Hepatocyte (in vitro differentiated cells): ENCODE data around the gene BCL2L1. TPM values are rescaled to one million over a fixed set of nuclear protein-coding genes. Genes with fewer than 3 reads are reported as not detected.
"Not testable (repeated sequence)": the region's sequence is repeated elsewhere in the genome, so short reads cannot be mapped to it uniquely, and the experiment has no call there.

ENCODE experiments used
- DNase-seq: peaks from one replicate; pipeline ENCODE4 v3.0.0-alpha.2; 2016; ENCODE audit warnings: low spot score
- H2AFZ ChIP-seq: fragments of 200-600 bp; sonication (generic); 2 replicates; pipeline ENCODE4 v1.6.0; 2016; ENCODE audit warnings: antibody characterized with exemption, mild to moderate bottlenecking
- H3K27ac ChIP-seq: fragments of 200-600 bp; sonication (generic); 2 replicates; pipeline ENCODE4 v1.5.1; 2016; ENCODE audit warnings: mild to moderate bottlenecking
- H3K27me3 ChIP-seq: fragments of 200-600 bp; sonication (generic); 2 replicates; pipeline ENCODE4 v1.6.1; 2016
- H3K36me3 ChIP-seq: fragments of 200-600 bp; sonication (generic); replicated peaks from 2 replicates; pipeline ENCODE4 v1.5.1; 2016; ENCODE audit warnings: low read depth; ENCODE audit not compliant: insufficient read depth
- H3K4me1 ChIP-seq: fragments of 200-600 bp; sonication (generic); 2 replicates; pipeline ENCODE4 v1.5.1; 2016; ENCODE audit warnings: mild to moderate bottlenecking, moderate library complexity; ENCODE audit not compliant: insufficient read depth
- H3K4me2 ChIP-seq: fragments of 200-600 bp; sonication (generic); 2 replicates; pipeline ENCODE4 v1.6.0; 2016
- H3K4me3 ChIP-seq: fragments of 200-600 bp; sonication (generic); 2 replicates; pipeline ENCODE4 v1.5.1; 2016; ENCODE audit warnings: mild to moderate bottlenecking
- H3K79me2 ChIP-seq: fragments of 200-600 bp; sonication (generic); 2 replicates; pipeline ENCODE4 v1.6.0; 2017; ENCODE audit warnings: mild to moderate bottlenecking
- H3K9me2 ChIP-seq: fragments of 200-600 bp; sonication (generic); replicated peaks from 2 replicates; pipeline ENCODE4 v1.6.0; 2017; ENCODE audit warnings: mild to moderate bottlenecking; ENCODE audit not compliant: insufficient read depth
- H3K9me3 ChIP-seq: fragments of 200-600 bp; sonication (generic); 2 replicates; pipeline ENCODE4 v1.5.1; 2016; ENCODE audit warnings: low read depth, mild to moderate bottlenecking
- H4K20me1 ChIP-seq: fragments of 200-600 bp; sonication (generic); 2 replicates; pipeline ENCODE4 v1.6.0; 2016; ENCODE audit warnings: mild to moderate bottlenecking; ENCODE audit not compliant: insufficient read depth, poor library complexity, severe bottlenecking
- CTCF ChIP-seq: fragments of 200-600 bp; sonication (generic); IDR thresholded peaks from 2 replicates; pipeline ENCODE4 v1.5.1; 2016; ENCODE audit warnings: antibody characterized with exemption, mild to moderate bottlenecking; ENCODE audit not compliant: poor library complexity
- EZH2 ChIP-seq: fragments of 200-600 bp; sonication (generic); IDR thresholded peaks from 2 replicates; pipeline ENCODE4 v1.6.1; 2016; ENCODE audit warnings: antibody characterized with exemption, mild to moderate bottlenecking, borderline replicate concordance
- EZH2phosphoT487 ChIP-seq: fragments of 200-600 bp; sonication (generic); IDR thresholded peaks from one replicate; pipeline ENCODE4 v1.6.1; 2018; ENCODE audit warnings: antibody characterized with exemption, mild to moderate bottlenecking, low read depth, moderate library complexity; ENCODE audit not compliant: unreplicated experiment, severe bottlenecking
- WGBS: methylation state at CpG from one replicate; pipeline ENCODE4 v1.1.6; 2016; ENCODE audit warnings: low lambda C conversion rate; ENCODE audit errors: missing lambda C conversion rate; 5-methylcytosine and 5-hydroxymethylcytosine counted together
- polyA plus RNA-seq: library from polyadenylated mRNA; unstranded; fragments of >200 nt; fragmentation: Nextera tagmentation; extraction: Ambion mirVana; gene quantifications from 2 replicates; pipeline ENCODE4 v1.2.1, GENCODE V29; 2016
- total RNA-seq: library from RNA; depleted of rRNA; stranded (reverse); fragments of >200 nt; gene quantifications from 2 replicates; pipeline ENCODE4 v1.2.3, GENCODE V29; 2014

The BCL2L1 gene
- total and polyA plus RNA-seq, 2 experiments from 2014 or later = 104 to 139 TPM

- no peaks in the 10 kb centered on the region for H3K9me2 ChIP-seq
- H4K20me1 ChIP-seq = peaks cover 51% of the 10 kb centered on the region
- H3K79me2 ChIP-seq = peaks cover 94% of the 10 kb centered on the region
- no peaks in the 10 kb centered on the region for H3K9me3 ChIP-seq
- no peaks in the 10 kb centered on the region for H3K36me3 ChIP-seq
- no peak overlapping the region for H3K4me2 ChIP-seq
- WGBS = 69% methylated on average over 3 of the region's 3 CpGs
- peaks cover 27% of the 10 kb centered on the region for H3K4me1 ChIP-seq
- H2AFZ ChIP-seq = no peak overlapping the region
- no peak for TF ChIP-seq CTCF
- TF ChIP-seq EZH2phosphoT487 = no peak
- no peak for TF ChIP-seq EZH2
- H3K4me3 ChIP-seq = no peak overlapping the region
- no peaks in the 10 kb centered on the region for H3K27me3 ChIP-seq
- H3K27ac ChIP-seq = peak overlapping the region; percentile 60
- no peak for DNase-seq
Measured at GRCh38 chr20:31669876-31670275, 52.8 kb downstream of the BCL2L1 start.

- H3K4me1 ChIP-seq = peaks cover 35% of the 10 kb centered on the region
Measured at GRCh38 chr20:31668944-31669343, 53.7 kb downstream of the BCL2L1 start.

GRCh38 chr20:31667315-31668285 lies 55.1 kb downstream of the BCL2L1 start:
- Histone ChIP-seq H3K27me3 (no peaks in the 10 kb centered on the region), H3K4me3 (no peak overlapping the region), H3K9me2 (no peaks in the 10 kb centered on the region), H2AFZ (no peak overlapping the region), H3K79me2 (peaks cover 73% of the 10 kb centered on the region), H3K9me3 (no peaks in the 10 kb centered on the region), H3K27ac (no peak overlapping the region), H3K36me3 (no peaks in the 10 kb centered on the region), H4K20me1 (peaks cover 33% of the 10 kb centered on the region), H3K4me1 (peaks cover 44% of the 10 kb centered on the region), H3K4me2 (no peak overlapping the region)
- 95% methylated on average over 14 of the region's 15 CpGs for WGBS
- DNase-seq = no peak
- no peak for TF ChIP-seq EZH2
- no peak for TF ChIP-seq CTCF
- no peak for TF ChIP-seq EZH2phosphoT487

More at GRCh38 chr20:31668944-31669343, 53.7 kb downstream of the BCL2L1 start:
- not testable (repeated sequence) for H3K9me2 ChIP-seq, H3K9me3 ChIP-seq, H3K4me2 ChIP-seq, H2AFZ ChIP-seq, H3K36me3 ChIP-seq, H3K27me3 ChIP-seq, DNase-seq, H3K27ac ChIP-seq, H3K4me3 ChIP-seq
- 97% methylated on average over 2 of the region's 2 CpGs for WGBS
- peaks cover 46% of the 10 kb centered on the region for H4K20me1 ChIP-seq
- peaks cover 84% of the 10 kb centered on the region for H3K79me2 ChIP-seq
